PC-9 (cell line): ENCODE results near the gene PPP1CA. TPM values are rescaled to one million over a fixed set of nuclear protein-coding genes. Genes with fewer than 3 reads are reported as not detected.

Experiments
- BruUV-seq: library from RNA; stranded (reverse); fragments of 400-500 nt; replicated peaks from 2 replicates; lab custom pipeline; 2021; lab: Mats Ljungman, UMichigan
- CTCF ChIA-PET: fragments of 300-600 bp; sonication (Branson Sonifier 250); formaldehyde crosslinking; loops from one replicate; lab custom pipeline; 2022; ENCODE audit warnings: antibody characterized with exemption; lab: Charles Lee
- POLR2A ChIA-PET: fragments of 300-600 bp; sonication (Branson Sonifier 250); formaldehyde crosslinking; loops from one replicate; lab custom pipeline; 2022; ENCODE audit warnings: antibody characterized with exemption; ENCODE audit not compliant: unreplicated experiment; lab: Charles Lee
- DNase-seq, 2 experiments: peaks; one replicate each; pipeline versions ENCODE4 v3.0.0 to v3.0.0-alpha.2; 2015 to 2022; ENCODE audit warnings: mixed read lengths in 1 of 2
- H2AFZ ChIP-seq: fragments of 200-600 bp; sonication (generic); 2 replicates; pipeline ENCODE4 v1.8.1; 2017; ENCODE audit warnings: antibody characterized with exemption
- H3F3A ChIP-seq: fragments of 200-600 bp; sonication (generic); 2 replicates; pipeline ENCODE4 v1.8.1; 2017; ENCODE audit warnings: antibody characterized with exemption, mild to moderate bottlenecking, low read depth; ENCODE audit not compliant: insufficient read depth
- H3K27ac ChIP-seq: fragments of 200-600 bp; sonication (generic); 2 replicates; pipeline ENCODE4 v1.6.1; 2016; ENCODE audit warnings: mixed run types
- H3K27me3 ChIP-seq: fragments of 200-600 bp; sonication (generic); 2 replicates; pipeline ENCODE4 v1.6.1; 2016; ENCODE audit warnings: low read depth, mixed run types; ENCODE audit not compliant: insufficient read depth
- H3K36me3 ChIP-seq: fragments of 200-600 bp; sonication (generic); 2 replicates; pipeline ENCODE4 v1.6.1; 2016; ENCODE audit warnings: low read depth, mixed run types
- H3K4me1 ChIP-seq: fragments of 200-600 bp; sonication (generic); replicated peaks from 2 replicates; pipeline ENCODE4 v1.6.1; 2016; ENCODE audit warnings: mixed run types; ENCODE audit not compliant: insufficient read depth
- H3K4me2 ChIP-seq: fragments of 200-600 bp; sonication (generic); 2 replicates; pipeline ENCODE4 v1.6.1; 2017; ENCODE audit warnings: mixed run types
- H3K4me3 ChIP-seq: fragments of 200-600 bp; sonication (generic); 2 replicates; pipeline ENCODE4 v1.6.1; 2016; ENCODE audit warnings: mixed run types
- H3K79me2 ChIP-seq: fragments of 200-600 bp; sonication (generic); 2 replicates; pipeline ENCODE4 v1.6.1; 2017; ENCODE audit warnings: low read depth, mixed run types
- H3K9me2 ChIP-seq: fragments of 200-600 bp; sonication (generic); 2 replicates; pipeline ENCODE4 v1.8.1; 2017; ENCODE audit warnings: mild to moderate bottlenecking; ENCODE audit not compliant: insufficient read depth
- H3K9me3 ChIP-seq: fragments of 200-600 bp; sonication (generic); 2 replicates; pipeline ENCODE4 v1.8.1; 2016; ENCODE audit warnings: low read depth; ENCODE audit not compliant: insufficient read depth
- H4K20me1 ChIP-seq: fragments of 200-600 bp; sonication (generic); 2 replicates; pipeline ENCODE4 v1.8.1; 2017; ENCODE audit not compliant: insufficient read depth
- CTCF ChIP-seq: fragments of 200-600 bp; sonication (generic); conservative IDR thresholded peaks from 2 replicates; pipeline ENCODE4 v1.6.1; 2017; ENCODE audit warnings: mixed run types, antibody characterized with exemption, mild to moderate bottlenecking, moderate library complexity
- EZH2 ChIP-seq: fragments of 200-600 bp; sonication (generic); IDR thresholded peaks from 2 replicates; pipeline ENCODE4 v1.8.0; 2017; ENCODE audit warnings: antibody characterized with exemption, low read depth
- intact Hi-C: fragments of 100-400 bp; cut with micrococcal nuclease; formaldehyde crosslinking; loops from one replicate; pipeline ENCODE4 v1.10.0; 2022; ENCODE audit not compliant: unreplicated experiment
- total RNA-seq: library from RNA; stranded (reverse); gene quantifications from 2 replicates; pipeline ENCODE4 v1.2.3, GENCODE V29; 2021

Gene PPP1CA
- total RNA-seq, 1 experiment from 2014 or later = 306 TPM

GRCh38 chr11:67415501-67416304 lies 14.0 kb upstream of the PPP1CA start, which contains the start of gene CARNS1:
Gene CARNS1 (plus strand): TSS chr11:67415678. CDS start chr11:67416200, 522 bp downstream.
- ChIA-PET POLR2A (no interaction called here), CTCF (no interaction called here)
- H4K20me1 ChIP-seq = no peaks in the 10 kb centered on the region
- H2AFZ ChIP-seq = no peak within 1 kb of the TSS
- no TSS peak for BruUV-seq
- no peak within 1 kb of the TSS for H3K4me2 ChIP-seq
- no peaks in the 10 kb centered on the region for H3K36me3 ChIP-seq
- no peaks in the 10 kb centered on the region for H3K9me2 ChIP-seq
- intact Hi-C loops = no loop called here
- H3F3A ChIP-seq = peaks cover 12% of the 10 kb centered on the region; the same call in 1 of the 2 replicates
- no peaks in the 10 kb centered on the region for H3K27me3 ChIP-seq
- no peak for TF ChIP-seq CTCF
- no peak for TF ChIP-seq EZH2
- no peaks in the 10 kb centered on the region for H3K79me2 ChIP-seq
- no peak within 1 kb of the TSS for H3K4me3 ChIP-seq
- H3K4me1 ChIP-seq = peaks cover 7% of the 10 kb centered on the region; the same call in 1 of the 2 replicates
- no peak within 1 kb of the TSS for H3K27ac ChIP-seq
- no peaks in the 10 kb centered on the region for H3K9me3 ChIP-seq
- DNase-seq = no peak

DNA sequence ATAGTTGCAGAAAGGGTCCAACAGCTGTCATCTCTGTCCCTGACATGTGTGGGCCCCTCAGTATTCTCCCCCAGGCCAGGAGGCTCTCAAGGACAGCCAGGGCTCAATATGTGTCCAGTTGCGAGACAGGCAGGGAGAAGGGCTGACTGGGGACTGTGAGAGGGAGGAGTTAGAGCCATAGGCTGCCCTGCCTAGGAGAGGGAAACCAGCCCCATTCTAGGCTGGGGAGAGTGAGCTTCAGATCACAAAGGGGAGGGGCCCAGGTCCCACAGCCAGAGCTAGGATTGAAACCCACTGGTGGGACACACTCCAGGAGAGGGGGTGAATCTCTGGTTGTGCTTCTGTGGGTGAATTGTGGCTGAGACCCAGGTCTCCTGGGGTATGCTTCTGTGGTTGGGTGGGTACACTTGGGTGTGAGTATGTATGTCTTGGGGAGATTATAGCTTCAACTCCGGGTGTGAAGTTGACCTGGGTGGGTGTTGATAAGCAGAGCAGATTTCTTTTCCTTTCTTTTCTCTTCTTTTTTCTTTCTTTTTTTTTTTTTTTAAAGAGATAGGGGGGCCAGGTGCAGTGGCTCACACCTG lies 11.7 kb upstream of the PPP1CA start:
- BruUV-seq = no TSS peak
- Histone ChIP-seq H3K27me3 (no peaks in the 10 kb centered on the region), H3K4me3 (no peak overlapping the region), H3F3A (peaks cover 12% of the 10 kb centered on the region; the same call in 1 of the 2 replicates), H2AFZ (no peak overlapping the region), H3K9me2 (no peaks in the 10 kb centered on the region), H3K36me3 (no peaks in the 10 kb centered on the region), H3K4me1 (no peaks in the 10 kb centered on the region), H3K9me3 (no peaks in the 10 kb centered on the region), H4K20me1 (no peaks in the 10 kb centered on the region), H3K27ac (no peak overlapping the region), H3K79me2 (no peaks in the 10 kb centered on the region), H3K4me2 (no peak overlapping the region)
- intact Hi-C loops = no loop called here
- ChIA-PET POLR2A (interaction anchor here (0.6 kb wide), 2 partner anchors 641 to 1620 kb away, joined by 5 to 31 read pairs; no protein-coding TSS in a partner anchor), CTCF (interaction anchor here (0.6 to 1.1 kb wide), 2 partner anchors 12 to 36 kb away, joined by 4 to 7 read pairs; partner anchors contain the start of gene PPP1CA)
- TF ChIP-seq EZH2 = no peak
- TF ChIP-seq CTCF = no peak
- no peak for DNase-seq

DNA sequence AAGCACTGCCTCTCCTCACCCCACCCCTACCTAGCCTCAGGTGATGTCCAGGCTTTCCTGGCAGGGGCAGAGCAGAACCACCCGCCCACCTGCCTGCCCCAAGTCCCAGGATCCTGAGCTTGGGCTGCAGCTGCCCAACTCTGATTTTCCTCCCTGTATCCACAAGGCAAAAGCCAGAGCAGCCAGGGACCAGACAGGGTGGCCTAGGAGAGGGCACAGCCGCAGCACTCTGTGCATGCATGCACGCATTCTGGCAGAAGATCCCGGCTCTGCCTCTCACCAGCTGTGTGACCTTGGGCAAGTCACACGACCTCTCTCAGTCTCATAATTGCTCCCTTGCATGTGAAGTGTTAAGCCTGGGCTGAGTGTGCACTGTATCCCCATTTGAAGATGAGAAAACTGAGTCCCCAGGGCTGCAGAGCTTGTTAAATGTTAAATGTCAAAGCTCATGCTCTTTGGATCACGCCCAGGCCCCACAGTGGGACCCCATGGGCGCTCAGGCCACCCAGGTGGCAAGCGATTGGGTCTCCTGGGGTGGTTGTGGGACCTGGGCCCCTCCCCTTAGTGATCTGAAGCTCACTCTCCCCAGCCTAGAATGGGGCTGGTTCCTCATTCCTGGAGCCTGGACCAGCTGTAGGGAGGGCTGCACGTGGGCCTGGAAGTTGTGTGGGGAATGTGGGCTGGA lies 11.0 kb upstream of the PPP1CA start:
- Histone ChIP-seq H4K20me1 (no peaks in the 10 kb centered on the region), H3K27ac (no peak overlapping the region), H3K4me2 (no peak overlapping the region), H3K4me3 (no peak overlapping the region), H2AFZ (no peak overlapping the region), H3F3A (peaks cover 14% of the 10 kb centered on the region; the same call in 1 of the 2 replicates), H3K36me3 (no peaks in the 10 kb centered on the region), H3K4me1 (no peaks in the 10 kb centered on the region), H3K27me3 (no peaks in the 10 kb centered on the region), H3K9me3 (no peaks in the 10 kb centered on the region), H3K79me2 (no peaks in the 10 kb centered on the region), H3K9me2 (no peaks in the 10 kb centered on the region)
- intact Hi-C loops = no loop called here
- TF ChIP-seq EZH2 (no peak), CTCF (no peak)
- POLR2A ChIA-PET = interaction anchor here (0.6 to 0.9 kb wide), 4 partner anchors 8 to 1620 kb away, joined by 3 to 31 read pairs (median 4); partner anchors contain the start of gene PPP1CA
- BruUV-seq = no TSS peak
- CTCF ChIA-PET = interaction anchor here (0.6 to 1.1 kb wide), 2 partner anchors 11 to 38 kb away, joined by 3 to 7 read pairs; partner anchors contain the start of gene PPP1CA
- DNase-seq = no peak
